ENCODE results near the gene VASH2. TPM values are rescaled to one million over a fixed set of nuclear protein-coding genes. Genes with fewer than 3 reads are reported as not detected.

The VASH2 gene
- total and polyA plus RNA-seq, 2 donors (not counting 1 experiment from before 2014, with no cell fraction given) = 0.06 TPM; not detected in 1

- no CpG with 5 or more reads among the region's 2 CpGs for WGBS (ENCODE audit: insufficient coverage)
- peak overlapping the region; percentile 55 to 87 (median 56) for H3K4me3 ChIP-seq (ENCODE audit: control extremely low read depth in 1 of 5, extremely low read depth in 1 of 5, insufficient read depth in 1 of 5, low read depth in 2 of 5, low read length in 4 of 5)
- TF ChIP-seq, protein P1, sequence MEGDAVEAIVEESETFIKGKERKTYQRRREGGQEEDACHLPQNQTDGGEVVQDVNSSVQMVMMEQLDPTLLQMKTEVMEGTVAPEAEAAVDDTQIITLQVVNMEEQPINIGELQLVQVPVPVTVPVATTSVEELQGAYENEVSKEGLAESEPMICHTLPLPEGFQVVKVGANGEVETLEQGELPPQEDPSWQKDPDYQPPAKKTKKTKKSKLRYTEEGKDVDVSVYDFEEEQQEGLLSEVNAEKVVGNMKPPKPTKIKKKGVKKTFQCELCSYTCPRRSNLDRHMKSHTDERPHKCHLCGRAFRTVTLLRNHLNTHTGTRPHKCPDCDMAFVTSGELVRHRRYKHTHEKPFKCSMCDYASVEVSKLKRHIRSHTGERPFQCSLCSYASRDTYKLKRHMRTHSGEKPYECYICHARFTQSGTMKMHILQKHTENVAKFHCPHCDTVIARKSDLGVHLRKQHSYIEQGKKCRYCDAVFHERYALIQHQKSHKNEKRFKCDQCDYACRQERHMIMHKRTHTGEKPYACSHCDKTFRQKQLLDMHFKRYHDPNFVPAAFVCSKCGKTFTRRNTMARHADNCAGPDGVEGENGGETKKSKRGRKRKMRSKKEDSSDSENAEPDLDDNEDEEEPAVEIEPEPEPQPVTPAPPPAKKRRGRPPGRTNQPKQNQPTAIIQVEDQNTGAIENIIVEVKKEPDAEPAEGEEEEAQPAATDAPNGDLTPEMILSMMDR (IDR thresholded peaks at IDR 0.05) = no peak
- no peak for TF ChIP-seq EZH2 (IDR thresholded peaks at IDR 0.05; ENCODE audit: borderline replicate concordance, insufficient read depth, low read depth, low read length, poor library complexity, severe bottlenecking)
- DNase-seq (no peak), ATAC-seq (ENCODE audit: low read depth) (no peak)
- H3K9me3 ChIP-seq (ENCODE audit: control extremely low read depth in 1 of 3, control insufficient read depth in 2 of 3, insufficient read depth in 1 of 3, low read length in 2 of 3) = peaks cover 0 to 1% (median 0%) of the 10 kb centered on the region in 3 donors
- CTCF ChIA-PET = interaction anchor here (0.9 kb wide), 1 partner anchor 16 kb away, joined by 3 read pairs; no protein-coding TSS in a partner anchor
- peaks cover 18% of the 10 kb centered on the region for H3K27me3 Mint-ChIP-seq
- H2AFZ ChIP-seq (ENCODE audit: insufficient read depth, low read depth, low read length, poor library complexity, severe bottlenecking) = peak overlapping the region; percentile 89
- peak overlapping the region; percentile 74 for H3K9ac ChIP-seq (ENCODE audit: low read length)
- no peak overlapping the region for H3K27ac ChIP-seq (ENCODE audit: low read length in 2 of 2)
- no peaks in the 10 kb centered on the region for H3K36me3 ChIP-seq (replicated peaks in 1 of 2; ENCODE audit: control extremely low read depth in 1 of 2, control insufficient read depth in 1 of 2, extremely low read depth in 1 of 2, insufficient read depth in 2 of 2, low read length in 1 of 2)
- peak overlapping the region; percentile 99 for H3K4me2 ChIP-seq (replicated peaks; ENCODE audit: low read depth, low read length, poor library complexity, severe bottlenecking)
- H3K27ac Mint-ChIP-seq = no peak overlapping the region
- peaks cover 29 to 43% of the 10 kb centered on the region in 2 donors for H3K4me1 ChIP-seq (ENCODE audit: control insufficient read depth in 2 of 2, insufficient read depth in 2 of 2, low read length in 2 of 2)
- H3K27me3 ChIP-seq (replicated peaks in 1 of 4; ENCODE audit: control extremely low read depth in 1 of 4, control insufficient read depth in 3 of 4, insufficient read depth in 4 of 4, low read length in 3 of 4) = peaks cover 0 to 27% (median 7%) of the 10 kb centered on the region in 4 experiments
- H3K4me3 Mint-ChIP-seq = peak overlapping the region; percentile 91
- H3K79me2 ChIP-seq (ENCODE audit: control insufficient read depth, insufficient read depth, low read length) = no peaks in the 10 kb centered on the region
- no peaks in the 10 kb centered on the region for H4K20me1 ChIP-seq (ENCODE audit: control insufficient read depth, insufficient read depth, low read length, poor library complexity, severe bottlenecking)
- intact Hi-C loops (cut with micrococcal nuclease) = loop anchor here (1.0 to 2.0 kb wide), 2 partner anchors 91 to 155 kb away; partner anchors contain the start of gene FLVCR1
- H3K4me1 Mint-ChIP-seq = peaks cover 32% of the 10 kb centered on the region
- POLR2A ChIA-PET = no interaction called here
- no peaks in the 10 kb centered on the region for H3K9me3 Mint-ChIP-seq (ENCODE audit: insufficient read depth)
Measured at GRCh38 chr1:212949771-212950170, 570 bp upstream of the VASH2 start.

DNA sequence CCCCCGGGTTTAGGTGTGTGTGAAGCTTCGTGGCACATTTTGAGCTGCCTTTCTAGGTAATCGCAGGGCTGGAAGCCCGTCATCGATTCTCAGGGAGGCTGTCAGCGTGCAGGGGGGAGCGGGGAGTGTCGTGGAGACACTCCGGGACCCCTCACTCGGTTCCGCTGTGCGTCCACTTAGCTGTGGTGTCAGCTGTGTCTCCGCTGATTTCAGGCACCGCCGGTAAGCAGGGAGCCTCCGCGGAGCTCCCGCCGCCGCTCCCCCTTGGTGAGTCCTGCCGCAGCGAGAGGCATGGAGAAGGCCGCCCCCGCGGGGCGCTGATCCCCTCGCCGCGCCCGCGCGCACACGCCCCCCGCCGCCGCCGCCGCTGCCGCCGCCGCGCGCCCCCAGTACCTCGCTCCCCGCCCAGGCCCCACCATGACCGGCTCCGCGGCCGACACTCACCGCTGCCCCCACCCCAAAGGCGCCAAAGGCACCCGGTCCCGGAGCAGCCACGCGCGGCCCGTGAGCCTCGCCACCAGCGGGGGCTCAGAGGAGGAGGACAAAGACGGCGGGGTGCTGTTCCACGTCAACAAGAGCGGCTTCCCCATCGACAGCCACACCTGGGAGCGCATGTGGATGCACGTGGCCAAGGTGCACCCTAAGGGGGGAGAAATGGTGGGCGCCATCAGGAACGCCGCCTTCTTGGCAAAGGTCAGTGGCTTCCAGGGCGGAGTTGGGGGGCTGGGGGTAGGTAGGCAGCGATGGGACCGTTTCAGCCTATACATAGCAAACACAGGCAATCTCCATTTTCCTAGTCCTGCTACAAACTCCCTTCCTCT lies 995 bp downstream of the VASH2 start:
- no peaks in the 10 kb centered on the region for H3K9me3 Mint-ChIP-seq (ENCODE audit: insufficient read depth)
- CTCF ChIA-PET = no interaction called here
- peak overlapping the region; percentile 89 for H2AFZ ChIP-seq (ENCODE audit: insufficient read depth, low read depth, low read length, poor library complexity, severe bottlenecking)
- intact Hi-C loops (cut with micrococcal nuclease) = loop anchor here (2.0 kb wide), 1 partner anchor 93 kb away; the partner anchor contains the start of gene FLVCR1
- H3K4me3 ChIP-seq (ENCODE audit: control extremely low read depth in 1 of 5, extremely low read depth in 1 of 5, insufficient read depth in 1 of 5, low read depth in 2 of 5, low read length in 4 of 5) = peak overlapping the region; percentile 55 to 87 (median 56)
- ATAC-seq (ENCODE audit: low read depth) (no peak), DNase-seq (peak; percentile 19)
- H3K9me3 ChIP-seq (ENCODE audit: control extremely low read depth in 1 of 3, control insufficient read depth in 2 of 3, insufficient read depth in 1 of 3, low read length in 2 of 3) = peaks cover 0 to 1% (median 0%) of the 10 kb centered on the region in 3 donors
- peak overlapping the region; percentile 91 for H3K4me3 Mint-ChIP-seq
- H3K9ac ChIP-seq (ENCODE audit: low read length) = peak overlapping the region; percentile 74
- H3K4me2 ChIP-seq (replicated peaks; ENCODE audit: low read depth, low read length, poor library complexity, severe bottlenecking) = peak overlapping the region; percentile 99
- H3K4me1 ChIP-seq (ENCODE audit: control insufficient read depth in 2 of 2, insufficient read depth in 2 of 2, low read length in 2 of 2) = peaks cover 24 to 35% of the 10 kb centered on the region in 2 donors
- H3K79me2 ChIP-seq (ENCODE audit: control insufficient read depth, insufficient read depth, low read length) = no peaks in the 10 kb centered on the region
- peaks cover 17% of the 10 kb centered on the region for H3K4me1 Mint-ChIP-seq
- H3K27ac Mint-ChIP-seq = no peak overlapping the region
- peaks cover 18% of the 10 kb centered on the region for H3K27me3 Mint-ChIP-seq
- H3K27ac ChIP-seq (ENCODE audit: low read length in 2 of 2) = no peak overlapping the region
- no peaks in the 10 kb centered on the region for H4K20me1 ChIP-seq (ENCODE audit: control insufficient read depth, insufficient read depth, low read length, poor library complexity, severe bottlenecking)
- POLR2A ChIA-PET = no interaction called here
- H3K36me3 ChIP-seq (replicated peaks in 1 of 2; ENCODE audit: control extremely low read depth in 1 of 2, control insufficient read depth in 1 of 2, extremely low read depth in 1 of 2, insufficient read depth in 2 of 2, low read length in 1 of 2) = no peaks in the 10 kb centered on the region
- TF ChIP-seq, protein P1 (IDR thresholded peaks at IDR 0.05) = no peak
- no peak for TF ChIP-seq EZH2 (IDR thresholded peaks at IDR 0.05; ENCODE audit: borderline replicate concordance, insufficient read depth, low read depth, low read length, poor library complexity, severe bottlenecking)
- H3K27me3 ChIP-seq (replicated peaks in 1 of 4; ENCODE audit: control extremely low read depth in 1 of 4, control insufficient read depth in 3 of 4, insufficient read depth in 4 of 4, low read length in 3 of 4) = peaks cover 0 to 32% (median 7%) of the 10 kb centered on the region in 4 experiments
- WGBS (ENCODE audit: insufficient coverage) = 6% methylated on average over 63 of the region's 72 CpGs

Data from B cell (primary cell).